HG02852 (cell line): ENCODE data around the gene CFAP74.

Experiments
- ATAC-seq: cut with Tn5 transposase; IDR thresholded peaks from one replicate; pipeline ENCODE4 v1.9.1; 2021; ENCODE audit warnings: mild to moderate bottlenecking, moderate library complexity; ENCODE audit not compliant: unreplicated experiment

CFAP74 gene

DNA sequence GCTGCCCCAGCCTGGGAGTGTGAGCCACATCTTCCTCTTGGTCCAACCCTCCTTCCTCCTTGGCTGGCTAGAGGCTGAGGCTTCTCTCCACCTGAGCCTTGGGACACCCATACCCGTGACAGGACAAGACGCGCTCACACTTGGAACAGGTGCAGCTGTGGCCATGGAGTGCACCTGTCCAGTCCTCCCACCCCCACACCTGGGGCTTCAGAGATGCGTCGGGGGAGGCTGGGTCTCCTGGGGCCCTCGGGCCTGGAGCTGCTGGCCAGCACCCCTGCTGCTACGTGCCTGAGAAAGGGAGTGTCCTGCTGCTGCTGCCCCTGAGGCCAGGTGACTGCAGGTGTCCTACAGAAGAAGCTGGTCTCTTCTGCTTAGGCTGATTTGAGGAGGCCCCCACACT lies 47.5 kb downstream of the CFAP74 start:
- ATAC-seq: no peak

DNA sequence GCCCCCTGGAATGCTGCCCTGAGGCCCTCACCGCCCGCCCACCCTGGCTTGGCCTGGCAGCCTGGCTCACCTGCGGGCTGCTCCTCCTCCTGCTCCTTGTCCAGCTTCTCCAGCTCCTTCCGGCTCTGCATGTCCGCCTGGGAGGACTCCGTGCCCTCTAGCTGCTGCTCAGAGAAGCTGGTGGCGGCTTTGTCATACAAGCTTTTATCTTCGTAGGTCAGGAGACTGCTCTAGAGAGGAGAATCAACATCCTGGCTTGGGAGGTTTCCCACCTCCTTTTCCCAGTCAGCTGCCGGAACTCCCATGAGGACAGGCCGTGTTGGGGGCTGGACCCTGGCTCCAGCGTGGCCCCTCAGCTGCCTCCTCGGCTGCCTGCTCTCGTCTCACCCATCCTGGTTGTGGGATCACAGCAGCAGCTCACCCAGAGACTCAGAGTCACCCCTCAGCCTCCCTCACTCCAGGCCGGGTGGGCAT lies 47.9 kb downstream of the CFAP74 start:
- no peak for ATAC-seq

GRCh38 chr1:1954831-1955441 lies 48.6 kb downstream of the CFAP74 start:
- no peak for ATAC-seq

DNA sequence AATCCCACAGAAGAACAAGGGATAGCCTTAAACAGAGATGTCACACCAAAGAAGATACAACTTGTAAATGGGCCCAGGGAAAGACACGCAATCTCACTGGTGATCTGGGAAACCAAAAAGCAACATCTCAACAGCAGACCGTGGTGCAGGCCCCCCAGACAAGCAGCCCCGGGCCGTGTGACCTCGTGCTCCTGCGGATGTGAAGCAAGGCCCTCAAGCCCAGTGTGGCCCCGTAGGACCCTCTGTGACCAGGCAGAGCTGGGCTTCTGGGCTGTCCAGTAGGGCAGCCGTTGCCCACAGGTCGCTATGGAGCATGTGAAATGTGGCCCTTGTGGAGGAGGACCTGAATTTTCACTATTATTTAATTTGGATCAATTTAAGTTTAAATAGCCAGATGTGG lies 49.6 kb downstream of the CFAP74 start:
- no peak for ATAC-seq

DNA sequence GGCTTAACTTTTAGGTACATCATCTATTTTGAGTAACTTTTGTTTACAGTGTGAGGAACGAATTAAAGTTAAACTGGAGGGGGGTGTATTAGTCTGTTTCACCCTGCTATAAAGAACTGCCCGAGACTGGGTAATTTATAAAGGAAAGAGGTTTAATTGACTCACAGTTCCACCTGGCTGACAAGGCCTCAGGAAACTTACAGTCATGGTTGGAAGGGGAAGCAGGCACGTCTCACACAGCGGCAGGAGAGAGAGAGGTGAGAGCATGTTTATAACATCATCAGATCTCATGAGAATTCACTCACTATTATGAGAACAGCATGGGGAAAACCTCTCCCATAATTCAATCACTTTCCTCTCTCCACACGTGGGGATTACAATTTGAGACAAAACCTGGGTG lies 52.6 kb downstream of the CFAP74 start:
- ATAC-seq: no peak

DNA sequence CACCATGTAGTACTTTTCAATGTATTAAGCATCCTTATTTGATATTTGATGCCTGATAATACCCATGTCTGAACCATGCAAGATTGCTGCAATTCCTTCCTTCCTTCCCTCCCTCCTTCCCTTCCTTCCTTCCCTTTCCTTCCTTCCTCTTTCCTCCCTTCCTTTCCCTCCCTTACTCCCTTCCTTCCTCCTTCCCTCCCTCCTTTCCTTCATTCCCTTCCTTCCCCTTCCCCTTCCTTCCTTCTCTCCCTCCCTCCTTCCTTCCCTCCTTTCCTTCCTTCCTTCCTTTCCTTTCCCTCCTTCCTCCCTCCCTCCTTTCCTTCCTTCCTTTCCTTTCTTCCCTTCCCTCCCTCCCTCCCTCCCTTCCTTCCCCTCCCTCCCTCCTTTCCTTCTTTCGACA lies 54.8 kb downstream of the CFAP74 start:
- no peak for ATAC-seq

- ATAC-seq: no peak
Measured at GRCh38 chr1:1947493-1947892, 56.1 kb downstream of the CFAP74 start.

DNA sequence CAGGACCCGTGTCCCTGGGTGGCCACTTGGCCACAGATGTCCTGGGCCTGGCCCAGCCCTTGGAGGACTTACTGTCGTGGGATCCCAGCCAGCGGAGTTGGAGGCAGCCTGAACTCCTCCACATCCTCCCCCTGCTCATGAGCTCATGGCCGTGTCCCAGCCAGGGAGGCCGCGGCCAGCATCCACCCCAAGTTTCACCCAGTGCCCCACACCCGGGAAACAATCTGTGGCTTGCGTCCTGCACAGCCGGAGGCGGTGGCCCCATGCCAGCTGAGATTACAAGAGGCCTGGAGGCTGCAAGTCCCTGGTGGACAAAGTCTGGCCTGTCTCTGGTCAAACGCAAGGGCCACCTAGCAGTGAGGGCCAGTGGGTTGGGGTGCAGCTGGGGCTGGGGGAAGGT lies 57.0 kb downstream of the CFAP74 start:
- ATAC-seq: no peak

- ATAC-seq: no peak
Measured at GRCh38 chr1:1945782-1946393, 57.7 kb downstream of the CFAP74 start.

DNA sequence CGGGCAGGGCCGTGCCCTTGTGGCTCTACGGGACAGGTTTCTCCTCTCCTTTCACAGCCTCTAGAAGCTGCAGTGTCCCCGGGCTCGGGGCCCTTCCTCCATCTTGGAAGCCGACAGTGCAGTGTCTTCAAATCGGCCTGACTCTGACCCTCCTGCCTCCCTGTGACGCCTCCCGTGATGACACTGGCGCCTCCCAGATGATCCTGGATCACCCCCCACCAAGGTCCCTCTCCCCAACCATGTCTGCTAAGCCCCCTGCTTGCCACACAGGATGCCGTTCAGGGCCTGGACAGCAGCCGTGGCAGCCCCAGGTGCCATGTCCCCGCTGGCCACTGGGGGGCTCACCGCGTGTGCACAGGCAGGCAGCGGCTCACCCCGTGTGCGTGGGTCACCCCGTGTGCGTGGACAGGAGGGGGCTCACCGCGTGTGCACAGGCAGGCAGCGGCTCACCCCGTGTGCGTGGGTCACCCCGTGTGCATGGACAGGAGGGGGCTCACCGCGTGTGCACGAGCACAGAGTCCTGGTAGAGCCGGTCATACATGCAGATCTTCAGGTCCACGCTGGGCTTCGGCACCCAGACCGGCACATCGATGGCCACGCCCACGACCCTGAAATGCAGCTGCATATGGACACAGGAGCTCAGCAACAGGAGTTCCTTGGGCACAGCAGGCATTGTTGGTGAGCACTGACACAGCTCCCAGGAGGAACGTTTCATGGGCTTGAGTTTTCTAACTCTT lies 59.6 kb downstream of the CFAP74 start:
- ATAC-seq: no peak

DNA sequence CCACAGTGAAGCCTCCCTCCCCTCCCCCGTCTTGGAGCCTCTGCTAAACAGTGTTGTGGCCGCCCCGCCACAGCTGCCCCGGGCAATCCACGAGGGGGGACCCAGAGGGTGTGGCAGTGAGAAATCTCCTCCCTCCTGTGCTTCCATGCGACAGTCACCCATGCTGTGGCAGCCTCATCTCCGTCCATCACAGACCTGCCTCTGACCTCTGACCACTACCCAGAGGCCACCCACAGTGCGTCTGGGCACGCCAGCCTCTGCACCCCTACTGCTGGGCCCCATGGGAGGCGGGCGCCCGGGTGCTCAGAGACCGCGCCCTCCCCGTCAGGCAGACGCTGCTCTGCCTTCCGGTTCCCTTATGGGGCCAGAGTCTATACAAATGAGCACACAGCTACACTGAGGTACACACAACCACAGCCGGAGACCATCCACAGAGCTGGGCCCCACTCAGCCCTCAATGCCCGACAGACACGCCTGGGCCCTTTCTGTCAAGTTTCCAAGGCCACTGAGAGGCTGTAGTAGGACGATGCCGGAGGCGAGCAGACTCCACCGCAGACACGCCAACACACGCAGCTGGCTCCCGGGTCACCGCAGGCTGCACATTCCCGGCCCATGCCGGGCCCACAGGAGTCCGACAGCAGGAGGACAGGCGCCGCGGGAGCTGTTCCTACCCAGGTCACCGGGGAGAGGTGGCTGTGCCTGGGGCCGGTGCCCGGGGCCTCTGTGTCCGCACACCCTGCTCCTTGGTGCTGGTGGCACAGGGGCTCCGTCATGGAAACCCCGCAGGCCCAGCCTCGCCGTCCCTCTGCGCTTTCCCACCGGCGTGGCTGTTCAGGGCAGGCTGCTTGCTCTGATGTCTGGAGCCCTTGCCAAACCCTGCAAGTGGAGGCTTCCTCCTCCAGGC lies 60.6 kb downstream of the CFAP74 start:
- no peak for ATAC-seq

GRCh38 chr1:1941868-1942752 lies 61.5 kb downstream of the CFAP74 start:
- ATAC-seq: no peak

DNA sequence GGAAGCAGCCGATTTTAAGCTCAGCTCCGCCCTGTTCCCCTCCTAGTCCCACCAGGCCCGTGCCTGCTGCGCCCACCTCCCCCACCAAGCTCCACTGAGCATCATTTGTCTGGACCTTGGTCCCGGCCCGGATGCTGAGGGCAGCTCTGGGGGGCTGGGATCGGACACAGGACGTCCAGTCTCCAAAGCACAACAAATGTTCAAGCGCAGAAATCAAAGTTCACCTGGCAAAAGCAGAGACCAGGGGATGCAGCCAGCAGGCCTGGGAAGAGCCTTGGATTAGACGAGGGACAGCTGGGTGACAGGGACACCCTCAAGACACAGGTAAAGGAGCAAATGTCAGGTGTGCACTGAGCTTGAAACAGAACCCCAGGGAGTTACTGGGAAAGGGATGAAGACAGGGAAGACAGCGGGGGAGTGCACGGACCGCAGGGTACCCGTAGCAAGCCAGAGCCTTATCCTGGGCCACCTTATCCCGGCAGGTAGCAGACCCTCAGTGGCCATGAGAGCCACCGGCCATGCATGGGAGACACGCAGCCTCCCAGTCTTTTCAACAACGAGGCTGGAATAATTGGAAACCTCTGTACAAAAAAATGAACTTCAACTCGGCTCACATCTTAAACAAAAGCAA lies 62.3 kb downstream of the CFAP74 start:
- no peak for ATAC-seq

DNA sequence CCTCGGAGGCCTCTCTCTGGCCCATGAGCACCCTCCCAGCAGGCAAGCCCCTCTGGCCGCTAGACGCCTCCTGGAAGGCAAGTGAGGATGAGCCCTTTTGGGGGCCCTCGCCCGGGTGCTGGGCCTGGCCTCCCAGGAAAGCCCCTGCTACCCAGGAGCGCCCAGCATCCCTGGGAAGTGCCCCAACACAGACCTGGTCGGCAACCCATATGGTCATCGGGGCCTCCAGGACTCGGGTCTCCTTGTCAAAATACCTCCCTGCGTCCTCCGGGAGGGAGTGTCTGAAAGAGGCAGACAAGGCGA lies 63.5 kb downstream of the CFAP74 start:
- ATAC-seq: no peak

- ATAC-seq: no peak
Measured at GRCh38 chr1:1939296-1940122, 64.1 kb downstream of the CFAP74 start.

GRCh38 chr1:1938613-1939295 lies 64.8 kb downstream of the CFAP74 start:
- ATAC-seq: no peak

DNA sequence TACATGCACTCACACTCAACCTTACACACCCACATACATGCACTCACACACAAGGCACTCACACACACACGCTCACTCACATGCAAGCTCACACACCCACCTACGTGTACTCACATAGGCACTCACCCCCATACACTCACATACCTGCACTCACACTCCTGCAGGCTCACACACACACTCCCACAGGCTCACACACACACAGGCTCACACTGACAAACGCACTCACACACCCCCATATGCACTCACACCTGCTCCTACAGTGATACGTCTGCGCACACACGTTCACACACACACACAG lies 65.4 kb downstream of the CFAP74 start:
- no peak for ATAC-seq

DNA sequence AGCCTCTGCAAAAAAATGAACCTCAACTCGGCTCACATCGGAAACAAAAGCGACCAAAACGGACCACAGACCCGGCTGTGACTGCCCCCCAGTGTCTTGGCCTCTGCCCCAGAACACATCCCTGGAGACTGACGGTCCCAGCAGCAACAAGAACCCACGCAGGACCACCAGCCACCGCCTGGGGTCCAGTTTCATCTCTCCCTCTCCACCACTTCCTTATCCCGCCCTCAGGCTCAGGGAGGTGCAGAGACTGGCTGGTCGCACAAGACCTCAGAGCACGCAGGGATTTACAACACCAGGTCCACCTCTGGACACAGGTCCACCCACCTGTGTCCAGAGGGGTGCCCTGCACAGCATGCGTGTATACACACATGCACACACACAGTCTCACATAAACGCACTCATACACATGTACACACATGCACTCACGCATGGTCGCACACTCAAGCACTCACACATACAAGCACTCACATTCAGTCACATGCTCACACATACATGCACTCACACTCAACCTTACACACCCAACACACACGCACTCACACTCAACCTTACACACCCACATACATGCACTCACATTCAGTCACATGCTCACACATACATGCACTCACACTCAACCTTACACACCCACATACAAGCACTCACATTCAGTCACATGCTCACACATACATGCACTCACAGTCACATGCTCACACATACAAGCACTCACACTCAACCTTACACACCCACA lies 65.9 kb downstream of the CFAP74 start:
- ATAC-seq: no peak
